Activated T-cell treated with anti-CD3 and anti-CD28 coated beads for 48 hours (primary cell): Measurements from ENCODE around the gene SLC5A5.

Experiments used
- DNase-seq: peaks from one replicate; pipeline ENCODE4 v3.0.0-alpha.2; 2020; ENCODE audit warnings: low read depth

SLC5A5 gene

GRCh38 chr19:17920527-17920926 lies 48.8 kb downstream of the SLC5A5 start:
- DNase-seq, result no peak

GRCh38 chr19:17922138-17922537 lies 50.4 kb downstream of the SLC5A5 start:
- DNase-seq, result no peak

GRCh38 chr19:17926044-17926443 lies 54.3 kb downstream of the SLC5A5 start:
- no peak for DNase-seq

GRCh38 chr19:17929056-17929455 lies 57.3 kb downstream of the SLC5A5 start:
- no peak for DNase-seq

GRCh38 chr19:17931532-17932191 lies 59.9 kb downstream of the SLC5A5 start:
- DNase-seq, result no peak

- peak; percentile 89 for DNase-seq
These were observed 61.0 kb downstream of the SLC5A5 start, which contains the start of gene CCDC124 for GRCh38 chr19:17932485-17933338. Gene CCDC124, plus strand, starts transcription at chr19:17933015. Its CDS starts 3,406 bp downstream, at chr19:17936421.

- DNase-seq, result no peak
These were observed 61.8 kb downstream of the SLC5A5 start for GRCh38 chr19:17933414-17934129.

GRCh38 chr19:17936379-17936778 lies 64.6 kb downstream of the SLC5A5 start:
- DNase-seq, result no peak

GRCh38 chr19:17937371-17937900 lies 65.7 kb downstream of the SLC5A5 start:
- no peak for DNase-seq

GRCh38 chr19:17938092-17938845 lies 66.5 kb downstream of the SLC5A5 start:
- DNase-seq, result peak; percentile 79

GRCh38 chr19:17942181-17942580 lies 70.4 kb downstream of the SLC5A5 start:
- DNase-seq, result no peak

- DNase-seq, result no peak
These were observed 71.0 kb downstream of the SLC5A5 start for GRCh38 chr19:17942582-17943273.

GRCh38 chr19:17943274-17944221 lies 71.8 kb downstream of the SLC5A5 start:
- DNase-seq, result no peak

- no peak for DNase-seq
These were observed 72.6 kb downstream of the SLC5A5 start for GRCh38 chr19:17944301-17944700.
